HepG2 (cell line): Measurements from ENCODE around the gene C1orf35. TPM values are rescaled to one million over a fixed set of nuclear protein-coding genes. Genes with fewer than 3 reads are reported as not detected.

ENCODE experiments used
- ATAC-seq: fragments of 200-7000 bp; cut with Tn5 transposase; 3 replicates; pipeline ENCODE4 v1.9.1; 2020; ENCODE audit warnings: mild to moderate bottlenecking, moderate library complexity
- BruUV-seq: library from RNA; stranded (reverse); fragments of 400-500 nt; replicated peaks from 2 replicates; lab custom pipeline; 2021; lab: Mats Ljungman, UMichigan
- CTCF ChIA-PET: fragments of 300-600 bp; formaldehyde crosslinking; extraction: SDS; loops from one replicate; lab custom pipeline; 2021; ENCODE audit warnings: low total read pairs, inconsistent platforms, low intra/inter-chr PET ratio; lab: Yijun Ruan, JAX
- POLR2A ChIA-PET: fragments of 350-600 bp; sonication (Branson Sonifier 250); formaldehyde crosslinking; loops from one replicate; lab custom pipeline; 2020; ENCODE audit warnings: antibody characterized with exemption, inconsistent platforms; lab: Yijun Ruan, JAX
- DNase-seq: peaks from one replicate; pipeline ENCODE4 v3.0.0-alpha.2; 2015; ENCODE audit warnings: low spot score
- FAIRE-seq: peaks from 3 replicates; lab custom pipeline; 2011; peaks lifted over from hg19 to GRCh38; lab: Jason Lieb, UNC
- H2AFZ ChIP-seq: one replicate; pipeline ENCODE4 v1.6.1; 2011; ENCODE audit warnings: low read length, inconsistent platforms
- H3K27ac ChIP-seq: fragments of 300-600 bp; 3 replicates; pipeline ENCODE4 v1.8.0; 2011; ENCODE audit warnings: mixed run types, mild to moderate bottlenecking, mixed read lengths, low read length, inconsistent platforms; ENCODE audit not compliant: insufficient read depth; ENCODE audit errors: extremely low read length
- H3K27me3 ChIP-seq, 2 experiments: fragments of 200-600 bp in 1 of 2; 2 replicates in 1 of 2; 3 replicates in 1 of 2; pipeline versions ENCODE4 v1.6.0 to v1.8.0; 2011; ENCODE audit warnings: low read length in 2 of 2, mild to moderate bottlenecking in 2 of 2, moderate library complexity in 2 of 2, inconsistent platforms in 1 of 2; ENCODE audit not compliant: insufficient read depth in 2 of 2, control insufficient read depth in 1 of 2
- H3K36me3 ChIP-seq, 2 experiments: fragments of 200-600 bp in 1 of 2; replicated peaks in 1 of 2; 2 replicates in 1 of 2; 3 replicates in 1 of 2; pipeline versions ENCODE4 v1.5.1 to v1.8.0; 2011; ENCODE audit warnings: low read length in 2 of 2, inconsistent platforms in 1 of 2; ENCODE audit not compliant: insufficient read depth in 2 of 2, control insufficient read depth in 1 of 2
- H3K4me1 ChIP-seq: 2 replicates; pipeline ENCODE4 v1.5.1; 2012; ENCODE audit warnings: low read length, inconsistent platforms; ENCODE audit not compliant: insufficient read depth
- H3K4me2 ChIP-seq: 2 replicates; pipeline ENCODE4 v1.6.0; 2011; ENCODE audit warnings: low read depth, low read length, inconsistent platforms
- H3K4me3 ChIP-seq, 3 experiments: fragments of 200-600 bp in 1 of 3; sonication (generic), shearing (Covaris generic) in 1 of 3; replicated peaks in 1 of 3; 2 replicates each; pipeline ENCODE4 v1.5.1; 2011 to 2016; ENCODE audit warnings: low read length in 3 of 3, inconsistent platforms in 2 of 3, low read depth in 2 of 3, mild to moderate bottlenecking in 2 of 3, control low read depth in 1 of 3, mixed read lengths in 1 of 3; ENCODE audit not compliant: insufficient read depth in 1 of 3
- H3K79me2 ChIP-seq: one replicate; pipeline ENCODE4 v1.6.1; 2011; ENCODE audit warnings: low read length, inconsistent platforms; ENCODE audit not compliant: insufficient read depth
- H3K9ac ChIP-seq: 2 replicates; pipeline ENCODE4 v1.6.0; 2011; ENCODE audit warnings: mild to moderate bottlenecking, low read depth, low read length, inconsistent platforms; ENCODE audit not compliant: insufficient read depth
- H3K9me3 ChIP-seq: 2 replicates; pipeline ENCODE4 v1.5.1; 2012; ENCODE audit warnings: mild to moderate bottlenecking, low read length
- H4K20me1 ChIP-seq: 2 replicates; pipeline ENCODE4 v1.6.0; 2011; ENCODE audit warnings: inconsistent platforms, mild to moderate bottlenecking, low read length, moderate library complexity; ENCODE audit not compliant: insufficient read depth
- AGO2 ChIP-seq: fragments of 200-400 bp; formaldehyde crosslinking; optimal IDR thresholded peaks from 2 replicates; pipeline ENCODE3; 2017; ENCODE audit warnings: mild to moderate bottlenecking, low read depth, low read length, moderate library complexity
- MAFF ChIP-seq: IDR thresholded peaks from 2 replicates; pipeline ENCODE4 v1.6.1; 2011; ENCODE audit warnings: low read depth, low read length, improper control_type of control experiment
- MED1 ChIP-seq: sonication (generic); formaldehyde crosslinking; IDR thresholded peaks from 2 replicates; pipeline ENCODE4 v1.4.0; 2020; ENCODE audit warnings: missing genetic modification reagents
- NR3C1 ChIP-seq: sonication (generic); formaldehyde crosslinking; IDR thresholded peaks from 2 replicates; pipeline ENCODE4 v1.4.0; 2020; ENCODE audit warnings: missing genetic modification reagents
- POLR2AphosphoS2 ChIP-seq: IDR thresholded peaks from 2 replicates; pipeline ENCODE4 v1.6.1; 2011; ENCODE audit warnings: low read depth, low read length, improper control_type of control experiment
- POLR2G ChIP-seq: fragments of 200-400 bp; formaldehyde crosslinking; IDR thresholded peaks from 2 replicates; pipeline ENCODE4 v1.6.1; 2018; ENCODE audit warnings: mild to moderate bottlenecking, low read depth, low read length, moderate library complexity
- RBM22 ChIP-seq: fragments of 200-400 bp; formaldehyde crosslinking; optimal IDR thresholded peaks from 2 replicates; pipeline ENCODE3; 2017; ENCODE audit warnings: mild to moderate bottlenecking, low read length, moderate library complexity
- TGIF2 ChIP-seq: IDR thresholded peaks from 2 replicates; pipeline ENCODE4 v1.6.1; 2016; ENCODE audit warnings: control low read depth, missing compliant biosample characterization
- ZC3H13 ChIP-seq: sonication (generic); formaldehyde crosslinking; IDR thresholded peaks from 2 replicates; pipeline ENCODE4 v1.8.1; 2023; ENCODE audit warnings: mild to moderate bottlenecking, missing genetic modification reagents, moderate library complexity
- ZMYM4 ChIP-seq: sonication (generic); formaldehyde crosslinking; IDR thresholded peaks from 2 replicates; pipeline ENCODE4 v1.8.1; 2023; ENCODE audit warnings: mild to moderate bottlenecking, missing genetic modification reagents
- ZNF7 ChIP-seq: IDR thresholded peaks from 2 replicates; pipeline ENCODE4 v1.6.1; 2016; ENCODE audit warnings: missing biosample characterization, missing genetic modification reagents
- WGBS: methylation state at CpG from one replicate; pipeline ENCODE4 v1.1.6; 2017; ENCODE audit warnings: low lambda C conversion rate; 5-methylcytosine and 5-hydroxymethylcytosine counted together
- in situ Hi-C: cut with HindIII; loops from 2 replicates; pipeline ENCODE4 v1.10.0; 2017; ENCODE audit warnings: low pct_unique_long_range_greater_than_20kb; ENCODE audit not compliant: extremely low pct_ligation_motif_present
- intact Hi-C: fragments of 100-400 bp; cut with micrococcal nuclease; formaldehyde crosslinking; loops from one replicate; pipeline ENCODE4 v1.10.0; 2022; ENCODE audit not compliant: unreplicated experiment
- polyA plus RNA-seq, 8 experiments: library from polyadenylated mRNA; depleted of rRNA in 3 of 8; stranded (reverse) in 7 of 8; unstranded in 1 of 8; fragments of >200 nt; fragmentation: Illumina TruSeq in 4 of 8; extraction: Trizol in 4 of 8; gene quantifications; 2 replicates each; pipeline versions ENCODE4 v1.2.1 to v1.2.3, GENCODE V29; 2011 to 2016; ENCODE audit warnings: low read depth in 4 of 8, missing spikeins in 1 of 8, mixed read lengths in 1 of 8; ENCODE audit not compliant: insufficient read depth in 1 of 8
- total RNA-seq, 5 experiments: library from RNA; depleted of rRNA; stranded (reverse); fragments of >200 nt; fragmentation: Illumina TruSeq; extraction: Trizol; gene quantifications; 2 replicates each; pipeline ENCODE4 v1.2.3, GENCODE V29; 2016; ENCODE audit warnings: low read depth in 1 of 5

C1orf35 gene
- total and polyA plus RNA-seq, 2 of the 13 experiments (the other 11 are each of a cell fraction or from before 2014, with no cell fraction given): 8.1 to 19.3 TPM

DNA sequence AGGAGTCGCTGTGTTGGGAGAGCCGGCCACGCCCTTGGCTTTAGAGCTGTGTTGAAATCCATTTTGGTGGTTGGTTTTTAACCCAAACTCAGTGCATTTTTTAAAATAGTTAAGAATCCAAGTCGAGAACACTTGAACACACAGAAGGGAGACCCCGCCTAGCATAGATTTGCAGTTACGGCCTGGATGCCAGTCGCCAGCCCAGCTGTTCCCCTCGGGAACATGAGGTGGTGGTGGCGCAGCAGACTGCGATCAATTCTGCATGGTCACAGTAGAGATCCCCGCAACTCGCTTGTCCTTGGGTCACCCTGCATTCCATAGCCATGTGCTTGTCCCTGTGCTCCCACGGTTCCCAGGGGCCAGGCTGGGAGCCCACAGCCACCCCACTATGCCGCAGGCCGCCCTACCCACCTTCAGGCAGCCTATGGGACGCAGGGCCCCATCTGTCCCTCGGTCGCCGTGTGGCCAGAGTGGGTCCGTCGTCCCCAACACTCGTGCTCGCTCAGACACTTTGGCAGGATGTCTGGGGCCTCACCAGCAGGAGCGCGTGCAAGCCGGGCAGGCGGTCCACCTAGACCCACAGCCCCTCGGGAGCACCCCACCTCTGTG lies 4.7 kb downstream of the C1orf35 start (continued):
- TF ChIP-seq ZMYM4 (CRISPR knock-in tag): no peak
- no peak for TF ChIP-seq MAFF
- peak; percentile 27; the same call in 1 of the 2 replicates for TF ChIP-seq POLR2G
- TF ChIP-seq POLR2AphosphoS2: peak; percentile 53; the same call in 1 of the 2 replicates
- TF ChIP-seq ZNF7: no peak

- H2AFZ ChIP-seq: no peak overlapping the region
- ChIA-PET CTCF (no interaction called here), POLR2A (interaction anchor here (2.4 kb wide), 1 partner anchor 14 kb away, joined by 10 read pairs; no protein-coding TSS in a partner anchor)
- ATAC-seq: no peak
- no peak for FAIRE-seq
- TF ChIP-seq MED1 (CRISPR knock-in tag) (no peak), ZC3H13 (0 out of 2 replicates have a peak, but pooled peaks have one; percentile 26), AGO2 (peak; percentile 71), NR3C1 (CRISPR knock-in tag) (no peak), TGIF2 (no peak), RBM22 (peak; percentile 19)
- no TSS peak for BruUV-seq
- in situ Hi-C loops (no loop called here), intact Hi-C loops (no loop called here)
- peaks cover 23% of the 10 kb centered on the region for H3K9me3 ChIP-seq
- H3K4me2 ChIP-seq: no peak overlapping the region
- H3K27ac ChIP-seq: no peak overlapping the region
- H3K4me1 ChIP-seq: peaks cover 15% of the 10 kb centered on the region
- no peak for DNase-seq
- peaks cover 20 to 51% of the 10 kb centered on the region in 2 experiments; a peak in 4 of 5 replicates for H3K36me3 ChIP-seq
- H3K9ac ChIP-seq: no peak overlapping the region
- no peak overlapping the region for H3K4me3 ChIP-seq
- WGBS: 96% methylated on average over 13 of the region's 34 CpGs
- H3K79me2 ChIP-seq: peaks cover 70% of the 10 kb centered on the region
- peaks cover 82% of the 10 kb centered on the region for H4K20me1 ChIP-seq
- no peaks in the 10 kb centered on the region; a peak in 1 of 5 replicates for H3K27me3 ChIP-seq
Measured at GRCh38 chr1:228097333-228098081, 5.6 kb downstream of the C1orf35 start.
